Caki2 (cell line): ENCODE measurements around the gene LHX3. TPM values are rescaled to one million over a fixed set of nuclear protein-coding genes. Genes with fewer than 3 reads are reported as not detected.

Experiments
- DNase-seq: peaks from one replicate; pipeline ENCODE4 v3.0.0-alpha.2; 2015; ENCODE audit warnings: low read depth
- in situ Hi-C: cut with HindIII; loops from 2 replicates; pipeline ENCODE4 v1.10.0; 2016; ENCODE audit warnings: low sequenced_read_pairs, low pct_unique_long_range_greater_than_20kb, mixed read lengths
- total RNA-seq: library from RNA; depleted of rRNA; stranded (reverse); fragments of >200 nt; shearing (Covaris generic); gene quantifications from 2 replicates; pipeline ENCODE4 v1.2.3, GENCODE V29; 2014; ENCODE audit warnings: low replicate concordance

The LHX3 gene
- total RNA-seq, 1 experiment from 2014 or later = not detected

DNA sequence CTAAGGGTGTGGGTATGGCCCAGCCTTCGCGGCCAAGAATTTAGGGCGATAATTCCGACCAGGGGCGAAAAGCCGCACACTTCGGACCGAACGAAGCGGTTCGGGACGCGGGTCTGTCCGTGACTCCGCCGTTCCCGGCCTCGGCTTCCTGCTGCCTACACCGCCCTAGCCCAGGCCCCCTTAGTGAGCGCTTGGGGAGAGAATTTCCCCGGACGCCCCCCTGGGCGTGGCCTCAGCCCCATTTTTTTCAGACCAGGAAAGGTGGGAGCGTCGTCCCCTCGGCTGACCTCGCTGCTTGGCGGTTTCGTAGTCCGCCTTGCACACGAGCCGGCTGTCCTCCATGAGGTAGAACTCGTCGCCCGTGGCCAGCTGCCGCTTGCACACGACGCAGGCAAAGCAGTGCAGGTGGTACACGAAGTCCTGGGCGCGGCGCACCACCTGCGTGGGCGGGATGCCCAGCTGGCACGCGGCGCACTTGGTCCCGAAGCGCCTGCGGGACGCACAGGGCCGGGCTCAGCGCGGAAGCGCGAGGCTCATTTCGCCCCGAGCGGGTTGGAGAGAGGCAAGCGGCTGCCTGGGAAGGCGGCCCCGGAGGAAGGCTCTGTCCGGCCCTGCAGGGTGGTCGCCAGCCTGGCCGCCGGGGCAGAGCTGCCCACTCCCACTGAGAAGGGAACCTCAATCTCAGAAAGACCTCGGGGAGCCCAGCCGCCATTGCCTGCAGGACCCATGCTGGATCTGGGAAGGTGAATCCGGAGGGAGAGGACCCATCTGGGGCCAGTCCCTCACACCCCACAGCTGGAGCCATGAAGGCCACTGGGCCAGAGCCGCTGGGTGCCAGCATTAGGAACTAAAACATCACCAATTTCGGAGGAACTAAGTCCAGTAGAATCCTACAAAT, 5.3 kb downstream of the LHX3 start:
- in situ Hi-C loops = no loop called here
- DNase-seq = no peak

DNA sequence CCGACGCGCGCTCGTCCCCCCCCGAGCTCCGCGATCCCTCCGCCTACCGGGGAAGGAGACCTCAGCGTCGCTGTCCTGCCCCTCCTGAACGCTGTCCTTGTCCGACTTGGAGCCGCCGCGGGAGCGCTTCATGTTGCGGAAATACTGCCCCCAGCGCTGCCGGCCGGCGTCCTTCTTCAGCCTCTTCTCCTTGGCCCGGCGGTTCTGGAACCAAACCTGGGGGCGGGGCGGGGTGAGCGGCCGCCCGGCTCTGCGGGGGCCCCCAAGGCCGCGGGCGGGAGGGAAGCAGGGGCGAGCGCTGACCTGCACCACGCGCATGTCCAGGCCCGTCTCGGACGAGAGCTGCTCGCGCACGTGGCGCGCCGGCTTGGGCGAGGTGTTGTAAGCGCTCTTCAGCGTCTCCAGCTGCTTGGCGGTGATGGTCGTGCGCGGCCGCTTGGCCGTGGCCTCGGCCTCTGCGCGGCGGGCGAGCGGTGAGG, 6.3 kb downstream of the LHX3 start:
- no peak for DNase-seq
- in situ Hi-C loops = no loop called here

DNA sequence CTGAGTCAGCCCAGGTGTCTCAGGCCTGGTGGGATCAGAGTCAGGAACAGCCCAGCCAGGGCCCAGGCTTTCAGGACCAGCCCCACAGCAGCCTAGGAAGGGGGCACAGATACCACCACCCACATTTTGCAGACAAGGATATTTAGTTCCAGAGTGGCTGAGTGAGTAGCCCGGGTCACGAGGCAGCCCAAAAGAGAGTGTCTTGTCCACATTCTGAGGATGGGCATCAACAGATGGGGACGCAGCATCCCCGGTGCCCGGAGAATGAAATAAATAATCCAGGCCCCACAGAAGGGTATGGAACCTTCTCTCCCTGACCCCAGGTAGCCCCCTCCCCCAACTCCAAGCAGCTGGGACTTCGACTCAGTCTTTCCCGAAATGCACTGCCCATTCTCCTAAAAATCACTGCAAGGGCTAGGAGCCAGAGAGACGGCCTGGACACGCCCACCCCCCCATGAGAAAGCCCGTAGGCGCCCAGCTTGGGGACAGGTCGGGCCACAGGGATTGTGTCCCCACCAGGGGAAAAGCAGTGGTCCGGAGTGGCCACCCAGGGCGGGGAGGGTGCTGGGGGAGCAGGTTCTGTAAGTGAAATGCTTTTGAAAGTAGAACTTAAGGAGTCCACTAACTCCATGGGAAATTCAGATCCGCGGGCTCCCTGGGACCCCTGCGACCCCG, 6.9 kb downstream of the LHX3 start:
- in situ Hi-C loops = no loop called here
- DNase-seq = no peak

DNA sequence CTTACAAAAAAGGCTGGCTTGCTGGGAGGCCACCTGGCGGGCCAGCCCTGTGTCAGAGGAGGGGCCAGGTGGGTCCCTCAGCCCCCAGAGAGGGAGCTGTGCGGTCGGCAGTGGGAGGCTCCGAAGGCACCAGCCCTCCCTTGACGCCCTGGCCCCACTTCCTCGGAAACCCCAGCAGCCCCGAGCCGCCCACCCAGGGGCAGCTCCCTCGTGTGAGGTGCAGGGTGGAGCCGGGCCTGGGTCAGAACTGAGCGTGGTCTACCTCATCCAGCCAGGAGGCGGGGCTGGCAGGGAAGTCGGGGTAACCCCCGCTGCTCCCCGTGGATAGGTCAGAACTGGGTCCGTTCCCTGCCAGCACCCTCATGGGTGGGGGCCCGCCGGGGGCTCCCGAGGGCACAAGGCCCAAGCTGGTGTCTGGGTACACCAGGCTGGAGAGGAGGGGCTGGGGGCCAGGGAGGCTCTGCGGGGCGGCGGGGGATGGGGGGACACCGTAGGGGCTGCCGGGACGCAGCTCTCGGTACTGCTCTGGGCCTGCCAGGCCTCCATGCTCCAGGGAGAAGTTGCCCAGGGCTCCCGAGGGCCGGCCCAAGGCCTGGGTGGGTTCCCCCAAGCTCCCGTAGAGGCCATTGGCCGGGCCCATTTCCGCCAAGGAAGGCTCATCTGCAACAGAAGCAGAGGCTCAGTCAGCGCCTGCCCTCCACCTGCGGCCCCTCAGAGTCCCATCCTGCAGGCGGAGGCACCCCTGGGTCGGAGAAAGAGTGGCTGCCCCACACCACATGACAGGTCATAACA, 7.6 kb downstream of the LHX3 start:
- DNase-seq = no peak
- in situ Hi-C loops = no loop called here

DNA sequence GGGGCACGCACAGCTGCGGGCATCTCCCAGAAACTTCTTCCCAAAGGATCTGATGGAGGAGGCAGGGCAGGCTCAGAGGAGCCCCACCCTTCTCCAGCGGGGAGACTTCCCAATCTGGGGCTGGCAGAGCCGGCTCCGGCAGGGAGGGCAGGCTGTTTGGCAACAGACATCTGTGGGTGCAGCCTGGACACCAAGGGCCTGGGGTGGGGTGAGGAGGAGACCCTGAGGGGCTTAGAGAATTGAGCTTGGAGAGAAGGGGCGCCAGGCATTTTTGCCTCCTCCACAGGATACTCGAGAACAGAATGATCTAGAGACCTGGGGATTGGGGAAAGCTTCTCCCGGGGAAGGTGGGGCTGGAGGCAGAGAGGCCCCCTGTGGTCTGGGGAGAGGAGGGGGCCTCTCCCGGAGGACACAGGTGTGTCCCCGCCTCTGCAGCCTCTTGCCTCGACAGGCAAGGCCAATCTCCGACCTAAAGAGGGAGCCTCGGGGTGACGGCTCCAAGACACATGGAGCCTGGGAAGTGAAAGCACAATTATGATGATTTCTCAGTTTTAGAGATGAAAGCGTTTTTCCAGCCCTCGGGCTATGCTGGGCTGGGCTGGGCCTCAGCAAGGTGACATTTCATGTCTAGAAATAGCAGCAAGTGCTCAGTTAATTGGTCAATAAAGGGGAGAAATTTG, 8.4 kb downstream of the LHX3 start:
- DNase-seq = no peak
- in situ Hi-C loops = no loop called here

DNA sequence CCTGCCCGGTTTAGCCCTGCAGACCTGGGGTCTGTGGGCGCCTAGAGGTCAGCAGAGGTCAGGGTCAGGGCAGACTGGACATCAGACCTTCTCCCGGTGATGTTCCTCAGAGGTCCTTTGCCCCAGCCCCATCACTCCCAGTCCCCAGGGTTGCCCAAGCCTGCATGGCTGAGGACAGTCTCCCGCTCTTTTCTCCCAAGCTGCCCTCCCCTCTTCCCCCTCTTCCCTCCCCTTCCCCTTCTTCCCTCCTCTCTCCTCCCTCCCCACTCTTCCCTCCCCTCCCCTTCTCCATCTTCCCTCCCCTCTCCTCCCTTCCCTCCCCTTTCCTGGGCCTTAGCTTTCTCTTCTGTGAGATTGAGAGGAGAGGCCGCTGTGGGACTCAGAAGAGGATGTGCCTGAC, 10.4 kb downstream of the LHX3 start:
- in situ Hi-C loops = no loop called here
- no peak for DNase-seq

DNA sequence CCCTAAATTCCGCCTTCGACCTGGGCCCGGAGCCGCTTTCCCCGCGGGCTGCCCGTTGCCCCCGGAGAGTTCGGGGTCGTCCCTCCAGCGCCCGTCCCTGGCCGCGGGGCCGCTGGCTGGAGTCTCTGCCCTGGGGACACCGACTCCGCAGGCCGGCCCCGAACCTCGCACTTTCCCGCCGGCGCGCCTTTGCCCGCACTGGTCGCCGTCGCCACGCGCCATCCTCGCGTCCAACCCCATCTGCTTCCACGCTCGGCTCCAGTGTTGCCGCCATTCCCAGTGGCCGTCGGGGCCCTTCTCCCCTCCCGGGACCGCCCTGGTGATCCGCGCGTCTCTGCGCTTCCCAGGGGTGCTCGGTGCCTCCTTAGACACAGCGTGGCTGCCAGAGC, 11.0 kb downstream of the LHX3 start:
- no peak for DNase-seq
- in situ Hi-C loops = no loop called here

DNA sequence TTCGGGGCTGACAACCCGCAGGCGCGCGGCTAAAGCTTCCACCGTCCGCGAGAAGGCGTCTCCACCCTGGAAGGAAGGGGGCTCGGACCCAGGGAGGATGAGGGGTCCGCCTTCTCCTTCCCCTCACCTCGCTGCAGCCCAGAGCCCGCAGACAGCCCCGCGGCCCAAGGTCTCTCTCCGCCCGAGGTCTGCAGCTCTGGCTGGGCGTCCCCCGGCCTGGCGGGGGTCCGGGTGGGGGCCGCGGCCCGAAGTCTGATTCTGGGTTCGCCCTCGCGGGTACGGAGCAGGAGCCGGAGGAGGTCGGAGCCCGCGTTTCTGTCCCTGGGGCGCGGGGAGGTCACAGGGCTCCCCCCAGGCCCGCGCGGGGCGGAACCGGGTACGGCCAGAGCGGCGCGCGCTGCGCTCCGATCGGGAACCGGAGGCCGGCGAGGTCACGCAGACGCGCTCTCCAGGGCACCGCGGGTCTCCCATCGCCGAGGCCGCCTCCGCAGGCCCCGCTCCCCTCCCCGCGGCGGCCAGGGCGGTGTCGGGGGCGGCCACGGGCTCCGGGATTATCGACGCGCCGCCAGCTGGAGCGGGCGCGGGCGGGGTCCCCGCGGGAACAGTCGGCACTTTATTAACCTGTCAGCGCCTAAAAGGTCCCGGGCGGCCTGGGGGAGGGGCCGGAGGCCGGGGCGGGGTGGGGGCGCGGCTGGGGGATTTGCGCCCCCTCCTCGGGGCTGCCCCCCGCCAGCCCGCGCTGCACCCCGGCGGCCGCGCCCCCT, 11.6 kb downstream of the LHX3 start:
- no peak for DNase-seq
- in situ Hi-C loops = no loop called here

DNA sequence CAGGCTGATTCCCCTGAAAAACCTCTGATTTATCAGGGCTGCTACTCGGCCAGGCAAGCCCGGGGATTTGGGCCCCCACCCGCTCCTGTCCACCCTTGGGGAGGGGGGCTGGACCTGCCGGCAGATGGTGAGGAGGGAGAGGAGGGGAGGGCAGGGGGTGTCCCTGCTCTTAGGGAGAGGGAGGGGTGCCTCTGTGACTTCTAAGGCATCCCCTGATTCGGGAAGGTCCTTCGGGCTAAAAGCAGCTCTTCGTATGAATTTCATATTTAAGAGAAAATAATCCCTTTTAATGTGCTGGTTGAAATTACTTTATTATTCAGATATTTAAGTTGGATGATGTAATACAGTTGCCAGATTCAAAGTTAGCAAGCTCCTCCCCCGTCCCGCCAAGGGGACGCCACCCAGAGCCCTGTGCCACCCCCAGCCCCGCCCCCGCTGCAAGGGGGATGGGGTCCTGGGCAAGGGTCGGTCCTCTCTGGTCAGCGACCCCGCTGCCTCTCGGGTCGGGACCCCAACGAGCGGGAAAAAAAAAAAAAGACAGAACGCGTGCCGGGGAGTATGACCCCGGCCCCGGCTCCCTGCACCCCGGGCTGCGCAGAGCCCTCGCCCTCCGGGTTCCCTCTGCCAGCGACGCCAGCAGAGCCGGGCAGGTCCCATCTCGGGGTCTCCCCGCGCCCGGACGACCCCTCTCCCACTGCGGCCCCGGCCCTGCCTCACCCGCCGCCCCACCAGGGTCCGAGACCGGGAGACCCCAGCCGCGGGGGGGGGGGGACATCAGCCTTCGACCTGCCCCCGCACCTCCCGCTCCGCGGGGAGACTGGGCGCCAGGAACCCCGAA, 12.4 kb downstream of the LHX3 start:
- no peak for DNase-seq
- in situ Hi-C loops = no loop called here

DNA sequence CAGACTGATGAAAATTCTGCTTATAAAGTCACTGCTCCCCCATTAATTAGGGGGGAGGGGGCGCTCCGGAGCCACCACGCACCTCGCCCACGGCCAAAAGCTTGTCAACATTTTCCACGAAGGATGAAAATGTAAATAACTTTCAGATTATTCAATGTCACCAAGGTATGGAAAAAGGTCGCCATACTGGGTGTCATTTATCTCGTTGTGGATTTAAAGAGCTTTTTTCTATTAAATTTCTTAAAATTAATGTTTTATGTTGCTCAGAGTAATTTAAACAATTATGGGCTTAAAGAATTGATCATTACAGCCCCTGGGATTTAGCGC, 13.0 kb downstream of the LHX3 start:
- no peak for DNase-seq
- in situ Hi-C loops = no loop called here

DNA sequence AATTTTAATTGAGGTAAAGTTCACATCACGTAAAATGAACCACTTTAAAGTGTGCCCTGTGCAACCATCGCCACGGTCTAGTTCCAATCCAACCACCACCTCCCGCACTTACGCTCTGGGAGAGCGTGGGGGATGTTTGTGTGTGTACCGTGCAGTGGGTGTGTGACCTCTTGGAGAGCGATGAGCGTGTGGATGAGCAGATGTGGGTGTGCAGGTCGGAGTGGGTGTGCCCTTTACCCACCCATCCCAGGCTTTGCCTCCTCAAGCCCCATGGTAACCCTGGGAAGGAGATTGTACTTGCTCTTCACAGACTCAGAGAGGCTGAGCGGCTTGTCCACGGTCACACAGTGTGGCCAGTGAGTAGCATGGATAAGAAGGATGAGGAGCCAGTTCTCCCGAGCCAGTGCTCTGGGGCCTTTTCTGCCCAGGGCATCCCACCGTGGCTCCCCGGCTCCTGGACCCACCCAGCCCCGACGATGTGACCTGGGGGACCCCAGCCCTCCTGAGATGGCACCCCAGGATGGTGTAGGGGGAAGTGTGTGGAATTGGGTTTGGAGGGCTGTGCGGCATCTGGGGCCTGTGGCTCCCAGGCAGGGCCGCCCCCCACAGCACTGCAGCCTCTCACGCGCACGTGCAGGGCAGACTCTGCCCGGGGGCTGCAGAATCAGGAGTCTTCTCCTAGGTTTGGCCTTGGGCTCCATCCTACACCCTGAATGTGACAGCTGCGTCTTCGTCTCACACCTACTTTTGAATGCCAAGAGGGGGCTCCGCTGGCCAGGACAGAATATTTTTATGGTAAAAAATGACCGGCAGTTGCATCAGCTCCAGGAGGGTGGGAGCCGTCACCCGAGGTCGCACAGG, 13.6 kb downstream of the LHX3 start:
- in situ Hi-C loops = no loop called here

DNA sequence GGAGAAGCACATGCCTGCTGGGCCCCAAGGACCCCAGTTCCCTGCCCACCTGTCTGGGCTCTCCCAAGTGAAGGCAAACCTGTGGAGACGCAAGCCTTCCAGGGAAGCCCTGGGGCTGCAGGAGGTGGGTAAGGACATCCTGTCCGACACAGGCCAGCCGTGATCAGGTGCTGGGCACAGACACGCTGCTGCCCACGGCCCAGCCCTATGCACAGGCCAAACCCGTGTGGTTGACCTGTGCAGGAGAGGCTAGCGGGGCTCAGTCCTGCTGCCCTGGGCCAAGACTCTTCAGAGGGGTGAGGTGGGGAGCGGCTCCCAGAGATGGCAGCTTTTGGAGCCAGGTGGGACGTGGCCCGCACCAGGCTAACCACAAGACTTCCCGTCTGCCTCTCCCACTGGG, 14.3 kb downstream of the LHX3 start:
- DNase-seq = no peak
- in situ Hi-C loops = no loop called here

More for the DNA sequence above, 13.6 kb downstream of the LHX3 start:
- DNase-seq = no peak

DNA sequence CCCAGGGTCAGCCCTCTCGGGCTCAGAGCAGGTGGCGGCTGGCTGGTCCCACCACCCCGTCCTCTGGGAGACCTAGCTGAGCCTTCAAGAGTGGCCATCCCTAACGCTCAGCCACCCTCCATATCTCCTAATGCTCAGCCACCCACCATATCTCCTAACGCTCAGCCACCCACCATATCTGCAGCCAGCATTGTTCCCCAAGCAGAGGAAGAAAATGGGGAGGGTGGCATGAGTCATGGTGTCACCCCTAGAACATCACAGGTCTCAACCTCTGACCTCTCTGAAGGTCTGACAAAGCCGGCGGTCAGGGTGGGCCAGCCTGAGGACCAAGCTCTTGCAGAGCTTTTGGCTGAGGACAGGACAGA, 14.7 kb downstream of the LHX3 start:
- no peak for DNase-seq
- in situ Hi-C loops = no loop called here

DNA sequence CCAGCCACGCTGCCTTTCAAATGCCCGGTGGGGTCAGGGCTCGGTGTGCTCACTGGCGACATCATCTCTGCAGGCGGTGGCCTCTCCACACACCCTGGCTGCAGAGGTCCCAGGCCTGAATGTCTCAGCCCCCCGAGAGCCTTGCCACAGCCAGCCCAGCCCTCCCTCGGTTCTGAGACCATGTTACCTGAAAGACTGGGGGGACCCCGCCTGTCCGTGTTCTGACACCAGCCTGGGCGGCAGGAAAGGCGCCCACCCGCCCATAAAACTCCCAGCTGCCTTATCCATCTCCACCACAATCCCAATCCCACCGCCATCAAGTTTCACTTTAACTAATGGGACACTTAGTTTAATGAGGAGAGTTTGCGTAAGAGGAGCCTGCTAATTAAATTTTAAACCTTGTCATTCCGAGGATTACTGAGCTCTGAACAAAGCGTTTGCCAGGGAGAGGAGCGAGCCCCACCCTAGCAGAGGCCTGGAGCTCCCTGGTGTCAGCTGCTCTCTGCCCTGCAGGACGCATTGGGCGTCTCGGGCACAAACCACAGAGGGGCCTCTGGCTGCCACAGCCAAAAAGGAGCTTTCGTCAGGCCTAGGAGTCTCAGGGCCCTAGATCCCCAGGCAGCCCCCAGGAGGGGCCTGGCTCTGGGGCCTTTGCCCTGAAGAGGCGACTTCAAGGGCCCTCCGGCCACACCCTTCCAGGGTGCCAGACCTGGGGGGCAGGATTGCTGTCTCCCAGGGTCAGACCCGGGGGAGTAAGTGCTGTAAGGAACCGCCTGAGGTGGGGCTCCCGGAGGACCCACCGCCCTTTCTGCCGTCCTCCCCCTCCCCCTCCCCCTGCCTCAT, 15.3 kb downstream of the LHX3 start:
- DNase-seq = no peak
- in situ Hi-C loops = no loop called here
